ENCODE data around the gene SIT1. TPM values are rescaled to one million over a fixed set of nuclear protein-coding genes. Genes with fewer than 3 reads are reported as not detected.

SIT1 gene
- total RNA-seq, 1 donor from 2014 or later = 3.4 TPM

DNA sequence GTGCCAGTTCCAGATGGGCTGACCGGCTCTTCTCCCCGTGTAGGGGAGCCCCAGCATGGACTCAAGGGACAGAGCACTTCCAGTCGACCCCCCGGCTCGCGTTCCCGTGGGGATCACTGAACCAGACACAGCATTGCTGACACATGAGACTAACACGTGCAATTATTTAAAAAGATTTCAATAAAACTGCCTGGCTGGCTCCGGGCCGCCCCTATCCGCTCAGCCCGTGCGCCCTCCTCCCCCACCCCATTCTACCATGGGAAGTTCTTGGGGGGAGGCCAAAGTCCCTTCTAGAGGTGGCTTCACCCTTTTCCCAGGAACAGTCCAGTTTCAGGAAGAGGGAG, 40.9 kb downstream of the SIT1 start:
- H3K9me3 Mint-ChIP-seq (ENCODE audit: unreplicated experiment) = peaks cover 3% of the 10 kb centered on the region
- H3K4me1 Mint-ChIP-seq (ENCODE audit: low read depth, unreplicated experiment) = no peaks in the 10 kb centered on the region
- H3K27me3 Mint-ChIP-seq (ENCODE audit: unreplicated experiment) = peaks cover 9% of the 10 kb centered on the region
- DNase-seq = no peak
- no peak for TF ChIP-seq CTCF (IDR thresholded peaks at IDR 0.05; ENCODE audit: partially characterized antibody, unreplicated experiment)
- no peak overlapping the region for H3K4me3 Mint-ChIP-seq (ENCODE audit: unreplicated experiment)
- H3K36me3 Mint-ChIP-seq (ENCODE audit: unreplicated experiment) = no peaks in the 10 kb centered on the region
- H3K27ac Mint-ChIP-seq (ENCODE audit: unreplicated experiment) = no peak overlapping the region

- no peak overlapping the region for H3K4me3 Mint-ChIP-seq (ENCODE audit: unreplicated experiment)
- no peak for TF ChIP-seq CTCF (IDR thresholded peaks at IDR 0.05; ENCODE audit: partially characterized antibody, unreplicated experiment)
- peaks cover 6% of the 10 kb centered on the region for H3K9me3 Mint-ChIP-seq (ENCODE audit: unreplicated experiment)
- DNase-seq = no peak
- no peak overlapping the region for H3K27ac Mint-ChIP-seq (ENCODE audit: unreplicated experiment)
- peaks cover 9% of the 10 kb centered on the region for H3K27me3 Mint-ChIP-seq (ENCODE audit: unreplicated experiment)
- no peaks in the 10 kb centered on the region for H3K36me3 Mint-ChIP-seq (ENCODE audit: unreplicated experiment)
- H3K4me1 Mint-ChIP-seq (ENCODE audit: low read depth, unreplicated experiment) = no peaks in the 10 kb centered on the region
Measured at GRCh38 chr9:35609001-35609819, 41.5 kb downstream of the SIT1 start.

DNA sequence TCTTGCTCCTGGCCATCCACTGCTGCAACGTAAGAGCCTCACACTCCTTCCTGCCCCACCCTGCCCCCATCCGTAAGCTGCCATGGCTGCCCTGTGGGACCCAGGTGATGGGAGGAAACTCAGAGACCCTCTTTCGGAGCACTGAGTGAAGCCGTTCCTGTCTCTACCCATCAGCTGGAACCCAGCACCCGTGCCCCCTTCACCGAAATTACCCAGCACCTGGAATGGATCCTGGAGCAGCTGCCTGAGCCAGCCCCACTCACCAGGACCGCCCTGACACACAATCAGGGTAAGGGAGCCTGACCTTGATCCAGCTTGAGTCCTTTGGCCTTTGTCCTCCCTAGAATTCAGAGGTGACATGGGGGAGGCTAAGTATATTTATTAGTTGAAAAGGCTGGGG, 42.5 kb downstream of the SIT1 start:
- H3K36me3 Mint-ChIP-seq (ENCODE audit: unreplicated experiment) = no peaks in the 10 kb centered on the region
- H3K27me3 Mint-ChIP-seq (ENCODE audit: unreplicated experiment) = peaks cover 8% of the 10 kb centered on the region
- H3K27ac Mint-ChIP-seq (ENCODE audit: unreplicated experiment) = no peak overlapping the region
- H3K4me3 Mint-ChIP-seq (ENCODE audit: unreplicated experiment) = no peak overlapping the region
- TF ChIP-seq CTCF (IDR thresholded peaks at IDR 0.05; ENCODE audit: partially characterized antibody, unreplicated experiment) = no peak
- H3K9me3 Mint-ChIP-seq (ENCODE audit: unreplicated experiment) = peaks cover 10% of the 10 kb centered on the region
- peaks cover 2% of the 10 kb centered on the region for H3K4me1 Mint-ChIP-seq (ENCODE audit: low read depth, unreplicated experiment)
- DNase-seq = no peak

- Mint-ChIP-seq H3K4me3 (ENCODE audit: unreplicated experiment) (no peak overlapping the region), H3K27ac (ENCODE audit: unreplicated experiment) (no peak overlapping the region), H3K27me3 (ENCODE audit: unreplicated experiment) (peaks cover 6% of the 10 kb centered on the region), H3K9me3 (ENCODE audit: unreplicated experiment) (peaks cover 10% of the 10 kb centered on the region), H3K4me1 (ENCODE audit: low read depth, unreplicated experiment) (peaks cover 5% of the 10 kb centered on the region), H3K36me3 (ENCODE audit: unreplicated experiment) (no peaks in the 10 kb centered on the region)
- no peak for TF ChIP-seq CTCF (IDR thresholded peaks at IDR 0.05; ENCODE audit: partially characterized antibody, unreplicated experiment)
- DNase-seq = no peak
Measured at GRCh38 chr9:35606726-35607125, 44.0 kb downstream of the SIT1 start.

DNA sequence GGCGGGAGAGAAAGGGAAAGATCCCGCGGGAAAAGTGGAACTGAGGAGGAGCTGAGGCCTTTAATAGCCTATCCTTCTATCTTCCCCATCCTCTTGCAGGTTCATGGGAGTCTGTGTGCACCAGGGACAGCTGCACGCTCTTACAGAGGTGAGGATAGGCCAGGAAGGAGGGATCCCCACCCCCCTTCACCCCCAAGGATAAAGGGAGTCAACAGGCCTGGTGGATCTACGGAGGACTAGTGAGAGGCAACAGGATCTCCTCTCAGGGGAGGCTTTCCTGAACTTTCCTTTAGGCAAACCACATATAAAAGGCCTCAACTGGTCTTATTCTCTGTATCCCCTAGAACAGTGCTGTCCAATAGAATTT, 44.6 kb downstream of the SIT1 start:
- Mint-ChIP-seq H3K4me3 (ENCODE audit: unreplicated experiment) (peak overlapping the region; percentile 84), H3K36me3 (ENCODE audit: unreplicated experiment) (no peaks in the 10 kb centered on the region), H3K9me3 (ENCODE audit: unreplicated experiment) (peaks cover 10% of the 10 kb centered on the region), H3K27me3 (ENCODE audit: unreplicated experiment) (peaks cover 6% of the 10 kb centered on the region), H3K27ac (ENCODE audit: unreplicated experiment) (no peak overlapping the region), H3K4me1 (ENCODE audit: low read depth, unreplicated experiment) (peaks cover 5% of the 10 kb centered on the region)
- TF ChIP-seq CTCF (IDR thresholded peaks at IDR 0.05; ENCODE audit: partially characterized antibody, unreplicated experiment) = no peak
- DNase-seq = no peak
